Fibroblast of villous mesenchyme (primary cell): ENCODE data around the gene FOXK2. TPM values are rescaled to one million over a fixed set of nuclear protein-coding genes. Genes with fewer than 3 reads are reported as not detected.

ENCODE experiments used
- DNase-seq: peaks from one replicate; pipeline ENCODE4 v3.0.0-alpha.2; 2010; ENCODE audit warnings: low read depth
- H3K4me3 ChIP-seq: 2 replicates; pipeline ENCODE4 v1.5.1; 2011; ENCODE audit warnings: low read depth, mild to moderate bottlenecking, low read length
- CTCF ChIP-seq: IDR thresholded peaks from 2 replicates; pipeline ENCODE4 v1.5.1; 2012; ENCODE audit warnings: low read depth, mild to moderate bottlenecking, low read length; ENCODE audit not compliant: insufficient read depth
- total RNA-seq: library from RNA; depleted of rRNA; stranded (reverse); fragments of >200 nt; gene quantifications from 2 replicates; pipeline ENCODE4 v1.2.3, GENCODE V29; 2012

FOXK2 gene
- total RNA-seq, 1 donor = 46.6 TPM

DNA sequence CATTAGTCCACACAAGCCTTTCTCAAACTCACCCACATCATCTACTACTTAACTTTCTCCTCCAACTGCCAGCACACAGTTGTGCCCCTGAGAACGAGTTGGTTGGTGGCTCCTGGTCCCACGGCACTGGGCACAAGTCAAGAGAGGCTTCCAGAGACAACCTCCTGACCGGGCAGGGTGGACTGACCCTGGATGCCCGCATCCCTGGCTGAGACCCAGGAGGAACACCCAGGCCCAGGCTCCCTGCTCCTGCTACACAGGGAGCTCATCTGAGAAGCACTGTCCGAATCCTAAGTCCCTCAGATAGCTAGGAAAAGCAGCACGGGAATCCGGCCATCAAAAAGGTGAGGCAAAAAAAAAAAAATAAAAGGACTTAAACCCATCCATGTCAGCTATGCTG lies 99.7 kb downstream of the FOXK2 start:
- TF ChIP-seq CTCF = no peak
- H3K4me3 ChIP-seq = no peak overlapping the region
- DNase-seq = no peak

GRCh38 chr17:82619641-82620040 lies 100.1 kb downstream of the FOXK2 start:
- no peak for DNase-seq
- no peak for TF ChIP-seq CTCF
- H3K4me3 ChIP-seq = no peak overlapping the region

DNA sequence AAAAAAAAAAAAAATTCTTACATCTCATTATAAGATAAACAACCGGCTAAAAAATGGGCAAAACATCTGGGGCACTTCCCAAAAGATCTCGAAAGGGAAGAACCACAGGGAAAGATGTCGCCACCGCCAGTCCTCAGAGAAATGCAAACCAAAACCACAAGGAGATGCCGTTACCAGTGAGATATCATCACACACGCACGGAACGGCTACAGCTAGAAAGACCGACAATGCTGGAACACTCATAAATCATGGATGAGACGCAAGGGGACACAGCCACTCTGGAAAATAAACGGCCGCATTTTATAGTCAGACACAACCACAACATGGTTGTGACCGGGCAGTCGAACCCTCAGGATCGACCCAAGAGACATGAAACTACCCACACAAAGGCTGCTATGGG lies 104.2 kb downstream of the FOXK2 start:
- no peak for TF ChIP-seq CTCF
- DNase-seq = no peak
- no peak overlapping the region for H3K4me3 ChIP-seq

GRCh38 chr17:82627405-82627804 lies 107.9 kb downstream of the FOXK2 start:
- TF ChIP-seq CTCF = no peak
- H3K4me3 ChIP-seq = no peak overlapping the region
- no peak for DNase-seq

DNA sequence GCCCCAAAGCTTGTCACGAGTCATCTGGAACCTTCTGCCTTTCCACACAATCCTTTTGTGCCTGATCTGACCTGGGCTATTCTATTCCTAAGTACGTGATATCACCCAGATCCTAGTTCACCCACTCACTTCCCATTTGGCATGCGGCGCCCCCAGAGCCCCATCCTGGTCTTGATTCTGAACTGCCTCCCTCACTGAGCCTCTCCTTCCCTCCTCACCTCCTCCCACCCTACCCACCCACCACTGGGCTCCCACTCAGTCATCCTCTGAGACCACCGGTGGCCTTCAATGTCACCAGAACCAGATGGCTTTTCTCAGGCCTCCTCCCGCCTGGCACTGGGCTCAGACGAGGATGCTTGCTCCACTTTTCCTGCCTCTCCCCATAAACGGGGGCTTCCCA lies 110.2 kb downstream of the FOXK2 start:
- TF ChIP-seq CTCF = no peak
- DNase-seq = no peak
- H3K4me3 ChIP-seq = no peak overlapping the region

GRCh38 chr17:82630212-82630611 lies 110.7 kb downstream of the FOXK2 start:
- no peak for DNase-seq
- H3K4me3 ChIP-seq = no peak overlapping the region
- TF ChIP-seq CTCF = no peak

GRCh38 chr17:82631544-82631943 lies 112.0 kb downstream of the FOXK2 start:
- no peak for DNase-seq
- TF ChIP-seq CTCF = no peak
- H3K4me3 ChIP-seq = no peak overlapping the region
